ENCODE measurements around the gene SRRD.

Gene SRRD

DNA sequence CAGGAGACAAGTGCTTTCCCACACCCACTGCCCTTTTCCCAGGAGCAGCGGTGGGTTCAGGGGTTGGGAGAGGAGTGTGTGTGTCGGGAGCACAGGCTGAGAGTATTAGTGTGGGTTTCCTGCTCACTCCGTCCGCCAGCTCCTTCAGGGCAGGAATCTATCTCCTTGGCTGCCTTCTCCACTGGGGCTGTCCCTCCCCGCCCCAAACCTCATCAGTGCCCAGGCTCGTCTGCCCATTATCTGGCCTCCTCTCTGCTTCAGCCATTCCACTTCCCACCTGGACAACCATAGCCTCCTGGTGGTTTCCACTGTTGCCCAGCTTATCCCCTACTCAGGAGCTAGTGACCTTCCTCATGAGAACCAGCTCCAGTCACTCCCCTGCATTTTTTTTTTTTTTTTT, 34.7 kb upstream of the SRRD start:
- Histone ChIP-seq H2AFZ (ENCODE audit: low read depth, low read length) (no peak overlapping the region), H3K4me1 (ENCODE audit: insufficient read depth, low read length) (no peaks in the 10 kb centered on the region), H3K9me3 (ENCODE audit: insufficient read depth, low read length, severe bottlenecking) (no peaks in the 10 kb centered on the region), H4K20me1 (ENCODE audit: insufficient read depth, low read length) (peaks cover 12% of the 10 kb centered on the region), H3K9ac (ENCODE audit: low read depth, low read length) (no peak overlapping the region), H3K4me2 (ENCODE audit: insufficient read depth, low read length) (no peak overlapping the region), H3K27me3 (ENCODE audit: insufficient read depth, low read length, poor library complexity) (no peaks in the 10 kb centered on the region), H3K36me3 (ENCODE audit: insufficient read depth, low read length) (peaks cover 45% of the 10 kb centered on the region), H3K27ac (ENCODE audit: low read length) (no peak overlapping the region), H3K4me3 (ENCODE audit: low read depth in 1 of 2, low read length in 2 of 2) (no peak overlapping the region), H3K79me2 (ENCODE audit: insufficient read depth, low read length) (no peaks in the 10 kb centered on the region)
- ATAC-seq (ENCODE audit: insufficient read depth, low read depth) (no peak), DNase-seq (no peak)
- TF ChIP-seq CTCF (IDR thresholded peaks at IDR 0.05; ENCODE audit: borderline replicate concordance, extremely low read depth, low read length, poor library complexity, severe bottlenecking), result no peak
- TF ChIP-seq EZH2 (IDR thresholded peaks at IDR 0.05; ENCODE audit: borderline replicate concordance, low read depth, low read length, severe bottlenecking), result no peak

- no peak overlapping the region for H3K4me3 ChIP-seq (ENCODE audit: low read depth in 1 of 2, low read length in 2 of 2)
- peaks cover 50% of the 10 kb centered on the region for H3K36me3 ChIP-seq (ENCODE audit: insufficient read depth, low read length)
- DNase-seq (no peak), ATAC-seq (ENCODE audit: insufficient read depth, low read depth) (no peak)
- no peaks in the 10 kb centered on the region for H3K9me3 ChIP-seq (ENCODE audit: insufficient read depth, low read length, severe bottlenecking)
- H3K4me2 ChIP-seq (ENCODE audit: insufficient read depth, low read length), result no peak overlapping the region
- H3K9ac ChIP-seq (ENCODE audit: low read depth, low read length), result no peak overlapping the region
- H3K79me2 ChIP-seq (ENCODE audit: insufficient read depth, low read length), result no peaks in the 10 kb centered on the region
- peaks cover 12% of the 10 kb centered on the region for H4K20me1 ChIP-seq (ENCODE audit: insufficient read depth, low read length)
- H3K4me1 ChIP-seq (ENCODE audit: insufficient read depth, low read length), result no peaks in the 10 kb centered on the region
- no peak overlapping the region for H2AFZ ChIP-seq (ENCODE audit: low read depth, low read length)
- TF ChIP-seq CTCF (IDR thresholded peaks at IDR 0.05; ENCODE audit: borderline replicate concordance, extremely low read depth, low read length, poor library complexity, severe bottlenecking) (no peak), EZH2 (IDR thresholded peaks at IDR 0.05; ENCODE audit: borderline replicate concordance, low read depth, low read length, severe bottlenecking) (no peak)
- H3K27me3 ChIP-seq (ENCODE audit: insufficient read depth, low read length, poor library complexity), result no peaks in the 10 kb centered on the region
- H3K27ac ChIP-seq (ENCODE audit: low read length), result no peak overlapping the region
Measured at GRCh38 chr22:26450453-26451185, 33.1 kb upstream of the SRRD start.

DNA sequence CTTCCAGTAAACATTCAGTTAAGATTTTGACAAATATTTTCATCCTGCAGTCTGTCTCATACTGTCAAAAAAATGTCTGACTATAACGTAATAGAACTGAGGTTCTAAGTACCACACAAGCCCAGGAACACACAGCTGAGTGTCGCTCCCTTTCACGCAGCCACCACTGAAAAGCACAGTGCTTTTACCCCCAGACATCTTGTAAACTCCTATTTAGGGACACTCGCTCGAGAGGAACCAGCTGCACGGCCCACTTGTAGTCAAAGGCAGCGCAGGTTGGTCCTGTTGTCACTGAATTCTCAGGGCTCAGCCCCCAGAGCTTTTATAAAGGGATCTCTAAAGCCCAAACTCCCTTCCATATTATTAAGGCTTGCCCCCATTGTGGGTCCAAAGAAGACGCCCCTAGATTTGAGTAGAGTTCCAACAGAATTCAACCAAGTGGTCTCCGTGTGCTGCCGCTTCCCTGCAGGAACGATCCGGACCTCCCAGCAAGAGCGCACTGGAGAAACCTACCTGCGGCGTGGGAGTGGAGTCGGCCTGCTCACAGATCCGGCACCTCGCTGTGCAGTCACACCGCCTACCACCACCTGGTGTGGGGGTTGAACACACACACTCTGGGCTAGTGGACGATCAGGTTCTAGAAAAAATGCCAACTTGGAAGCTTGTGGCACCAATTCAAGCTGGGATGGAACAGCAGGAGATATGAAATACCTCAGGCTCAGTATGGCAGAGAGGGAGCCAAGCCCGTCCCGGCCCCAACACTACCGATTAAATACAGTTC, 31.3 kb upstream of the SRRD start:
- H3K9ac ChIP-seq (ENCODE audit: low read depth, low read length), result no peak overlapping the region
- H4K20me1 ChIP-seq (ENCODE audit: insufficient read depth, low read length), result peaks cover 12% of the 10 kb centered on the region
- no peak for DNase-seq
- H3K79me2 ChIP-seq (ENCODE audit: insufficient read depth, low read length), result no peaks in the 10 kb centered on the region
- no peak overlapping the region for H3K4me3 ChIP-seq (ENCODE audit: low read depth in 1 of 2, low read length in 2 of 2)
- no peaks in the 10 kb centered on the region for H3K9me3 ChIP-seq (ENCODE audit: insufficient read depth, low read length, severe bottlenecking)
- H3K27me3 ChIP-seq (ENCODE audit: insufficient read depth, low read length, poor library complexity), result no peaks in the 10 kb centered on the region
- TF ChIP-seq CTCF (IDR thresholded peaks at IDR 0.05; ENCODE audit: borderline replicate concordance, extremely low read depth, low read length, poor library complexity, severe bottlenecking), result no peak
- no peak for TF ChIP-seq EZH2 (IDR thresholded peaks at IDR 0.05; ENCODE audit: borderline replicate concordance, low read depth, low read length, severe bottlenecking)
- no peak overlapping the region for H2AFZ ChIP-seq (ENCODE audit: low read depth, low read length)
- H3K36me3 ChIP-seq (ENCODE audit: insufficient read depth, low read length), result peaks cover 67% of the 10 kb centered on the region
- H3K27ac ChIP-seq (ENCODE audit: low read length), result no peak overlapping the region
- H3K4me1 ChIP-seq (ENCODE audit: insufficient read depth, low read length), result no peaks in the 10 kb centered on the region
- no peak overlapping the region for H3K4me2 ChIP-seq (ENCODE audit: insufficient read depth, low read length)
- ATAC-seq (ENCODE audit: insufficient read depth, low read depth), result no peak
